ENCODE results near the gene PIGS. TPM values are rescaled to one million over a fixed set of nuclear protein-coding genes. Genes with fewer than 3 reads are reported as not detected.
A peak's percentile ranks its signal among the peaks of the same experiment; 100 is the strongest.

PIGS gene
- 15.2 and 39.5 TPM in 2 replicates for total RNA-seq (ENCODE audit: low replicate concordance)

- H3K79me2 ChIP-seq (ENCODE audit: low read depth) = peaks cover 34% of the 10 kb centered on the region
- TF ChIP-seq EZH2 (IDR thresholded peaks at IDR 0.05) = no peak
- peak; percentile 45 for TF ChIP-seq EZH2phosphoT487 (IDR thresholded peaks at IDR 0.05)
- no peaks in the 10 kb centered on the region for H3K9me3 ChIP-seq (ENCODE audit: low read depth)
- no peaks in the 10 kb centered on the region for H3K36me3 ChIP-seq
- Mint-ChIP-seq H3K27me3 (ENCODE audit: insufficient read depth, low read depth) (peaks cover 11% of the 10 kb centered on the region), H3K36me3 (peaks cover 8% of the 10 kb centered on the region), H3K27ac (peak within 1 kb of the TSS; percentile 51), H3K4me1 (peaks cover 24% of the 10 kb centered on the region), H3K4me3 (peak within 1 kb of the TSS; percentile 97), H3K9me3 (no peaks in the 10 kb centered on the region)
- peaks cover 14% of the 10 kb centered on the region for H3F3A ChIP-seq (ENCODE audit: low read depth)
- H3K4me3 ChIP-seq = peak within 1 kb of the TSS; percentile 91
- H3K9ac ChIP-seq = peak within 1 kb of the TSS; percentile 56
- H4K20me1 ChIP-seq (ENCODE audit: low read depth) = peaks cover 11% of the 10 kb centered on the region
- no peak within 1 kb of the TSS for H3K27ac ChIP-seq
- H3K4me2 ChIP-seq = peak within 1 kb of the TSS; percentile 84
- peak within 1 kb of the TSS; percentile 92 for H2AFZ ChIP-seq (replicated peaks)
- H3K4me1 ChIP-seq = peaks cover 7% of the 10 kb centered on the region
- peaks cover 28% of the 10 kb centered on the region for H3K27me3 ChIP-seq
- DNase-seq (ENCODE audit: low spot score) = peak; percentile 98
Observed at GRCh38 chr17:28571361-28572122, at the start of gene PIGS. PIGS (minus strand) TSS chr17:28571524; CDS start chr17:28571496, 28 bp downstream.

- H3K79me2 ChIP-seq (ENCODE audit: low read depth) = no peaks in the 10 kb centered on the region
- no peaks in the 10 kb centered on the region for H3K4me1 ChIP-seq
- H4K20me1 ChIP-seq (ENCODE audit: low read depth) = peaks cover 13% of the 10 kb centered on the region
- no peak overlapping the region for H3K4me3 ChIP-seq
- no peak overlapping the region for H3K27ac Mint-ChIP-seq
- no peaks in the 10 kb centered on the region for H3K27me3 ChIP-seq
- no peak overlapping the region for H3K9ac ChIP-seq
- no peaks in the 10 kb centered on the region for H3K4me1 Mint-ChIP-seq
- TF ChIP-seq EZH2 (IDR thresholded peaks at IDR 0.05) = no peak
- no peak for TF ChIP-seq CTCF (IDR thresholded peaks at IDR 0.05)
- no peak for TF ChIP-seq EZH2phosphoT487 (IDR thresholded peaks at IDR 0.05)
- H3K27ac ChIP-seq = no peak overlapping the region
- H3K27me3 Mint-ChIP-seq (ENCODE audit: insufficient read depth, low read depth) = peaks cover 3% of the 10 kb centered on the region
- no peaks in the 10 kb centered on the region for H3K9me3 ChIP-seq (ENCODE audit: low read depth)
- no peaks in the 10 kb centered on the region for H3F3A ChIP-seq (ENCODE audit: low read depth)
- H3K4me2 ChIP-seq = no peak overlapping the region
- H2AFZ ChIP-seq (replicated peaks) = no peak overlapping the region
- no peak overlapping the region for H3K4me3 Mint-ChIP-seq
- peaks cover 30% of the 10 kb centered on the region for H3K36me3 ChIP-seq
- H3K9me3 Mint-ChIP-seq = no peaks in the 10 kb centered on the region
- H3K36me3 Mint-ChIP-seq = peaks cover 31% of the 10 kb centered on the region
- no peak for DNase-seq (ENCODE audit: low spot score)
Observed at GRCh38 chr17:28620010-28620409, 48.7 kb upstream of the PIGS start.

- Histone ChIP-seq H3F3A (ENCODE audit: low read depth) (peaks cover 7% of the 10 kb centered on the region), H3K9ac (no peak overlapping the region), H3K4me2 (no peak overlapping the region), H3K4me1 (no peaks in the 10 kb centered on the region), H2AFZ (replicated peaks) (no peak overlapping the region), H4K20me1 (ENCODE audit: low read depth) (peaks cover 9% of the 10 kb centered on the region), H3K79me2 (ENCODE audit: low read depth) (no peaks in the 10 kb centered on the region), H3K27ac (no peak overlapping the region), H3K9me3 (ENCODE audit: low read depth) (no peaks in the 10 kb centered on the region), H3K36me3 (peaks cover 33% of the 10 kb centered on the region), H3K27me3 (no peaks in the 10 kb centered on the region), H3K4me3 (no peak overlapping the region)
- no peak for DNase-seq (ENCODE audit: low spot score)
- Mint-ChIP-seq H3K4me3 (no peak overlapping the region), H3K27ac (no peak overlapping the region), H3K9me3 (no peaks in the 10 kb centered on the region), H3K36me3 (peaks cover 32% of the 10 kb centered on the region), H3K27me3 (ENCODE audit: insufficient read depth, low read depth) (peaks cover 5% of the 10 kb centered on the region), H3K4me1 (peaks cover 3% of the 10 kb centered on the region)
- TF ChIP-seq CTCF (IDR thresholded peaks at IDR 0.05) = no peak
- TF ChIP-seq EZH2 (IDR thresholded peaks at IDR 0.05) = no peak
- no peak for TF ChIP-seq EZH2phosphoT487 (IDR thresholded peaks at IDR 0.05)
Observed at GRCh38 chr17:28618464-28618863, 47.1 kb upstream of the PIGS start.

- Histone ChIP-seq H3K36me3 (peaks cover 25% of the 10 kb centered on the region), H3K27ac (no peak overlapping the region), H3K9ac (no peak overlapping the region), H3K27me3 (no peaks in the 10 kb centered on the region), H3K9me3 (ENCODE audit: low read depth) (no peaks in the 10 kb centered on the region), H3K4me3 (no peak overlapping the region), H3F3A (ENCODE audit: low read depth) (peaks cover 13% of the 10 kb centered on the region), H2AFZ (replicated peaks) (no peak overlapping the region), H3K4me1 (no peaks in the 10 kb centered on the region), H3K79me2 (ENCODE audit: low read depth) (no peaks in the 10 kb centered on the region), H4K20me1 (ENCODE audit: low read depth) (peaks cover 3% of the 10 kb centered on the region), H3K4me2 (no peak overlapping the region)
- Mint-ChIP-seq H3K9me3 (no peaks in the 10 kb centered on the region), H3K36me3 (peaks cover 29% of the 10 kb centered on the region), H3K27ac (no peak overlapping the region), H3K4me3 (no peak overlapping the region), H3K4me1 (peaks cover 5% of the 10 kb centered on the region), H3K27me3 (ENCODE audit: insufficient read depth, low read depth) (peaks cover 7% of the 10 kb centered on the region)
- no peak for DNase-seq (ENCODE audit: low spot score)
- no peak for TF ChIP-seq EZH2phosphoT487 (IDR thresholded peaks at IDR 0.05)
- TF ChIP-seq EZH2 (IDR thresholded peaks at IDR 0.05) = no peak
- TF ChIP-seq CTCF (IDR thresholded peaks at IDR 0.05) = no peak
Observed at GRCh38 chr17:28616281-28616680, 45.0 kb upstream of the PIGS start.
